IPS-11a (cell line): ENCODE measurements around the gene DUSP28.

Experiments
- H3K4me3 ChIP-seq: one replicate; pipeline ENCODE4 v1.5.1; 2013; ENCODE audit warnings: low read depth, low read length, control low read depth

Gene DUSP28

GRCh38 chr2:240584486-240585031 is 24.4 kb downstream of the DUSP28 start:
- H3K4me3 ChIP-seq: no peak overlapping the region

- peak overlapping the region; percentile 93 for H3K4me3 ChIP-seq
Measured at GRCh38 chr2:240585101-240585500, 24.9 kb downstream of the DUSP28 start.

GRCh38 chr2:240585681-240586197 is 25.6 kb downstream of the DUSP28 start:
- peak overlapping the region; percentile 93 for H3K4me3 ChIP-seq

- peak within 1 kb of the TSS; percentile 93 for H3K4me3 ChIP-seq
Measured at GRCh38 chr2:240586198-240586918, 26.2 kb downstream of the DUSP28 start, which contains the start of gene CAPN10. Gene CAPN10 (plus strand): TSS chr2:240586734. CDS start chr2:240586912, 178 bp downstream.

GRCh38 chr2:240586919-240587800 is 27.0 kb downstream of the DUSP28 start:
- peak overlapping the region; percentile 93 for H3K4me3 ChIP-seq

GRCh38 chr2:240588006-240588655 is 28.0 kb downstream of the DUSP28 start:
- no peak overlapping the region for H3K4me3 ChIP-seq

GRCh38 chr2:240588669-240589068 is 28.5 kb downstream of the DUSP28 start:
- no peak overlapping the region for H3K4me3 ChIP-seq

GRCh38 chr2:240589375-240589774 is 29.2 kb downstream of the DUSP28 start:
- H3K4me3 ChIP-seq: no peak overlapping the region

- H3K4me3 ChIP-seq: no peak overlapping the region
Measured at GRCh38 chr2:240589850-240590525, 29.8 kb downstream of the DUSP28 start.

- H3K4me3 ChIP-seq: no peak overlapping the region
Measured at GRCh38 chr2:240590681-240591111, 30.5 kb downstream of the DUSP28 start.

- no peak overlapping the region for H3K4me3 ChIP-seq
Measured at GRCh38 chr2:240591226-240591625, 31.1 kb downstream of the DUSP28 start.

GRCh38 chr2:240591784-240592183 is 31.6 kb downstream of the DUSP28 start:
- H3K4me3 ChIP-seq: no peak overlapping the region

GRCh38 chr2:240593026-240593702 is 33.0 kb downstream of the DUSP28 start:
- H3K4me3 ChIP-seq: no peak overlapping the region

GRCh38 chr2:240593703-240594451 is 33.7 kb downstream of the DUSP28 start:
- H3K4me3 ChIP-seq: no peak overlapping the region

- H3K4me3 ChIP-seq: no peak overlapping the region
Measured at GRCh38 chr2:240594511-240595380, 34.6 kb downstream of the DUSP28 start.

GRCh38 chr2:240595381-240596079 is 35.4 kb downstream of the DUSP28 start:
- no peak overlapping the region for H3K4me3 ChIP-seq

GRCh38 chr2:240596080-240596460 is 35.9 kb downstream of the DUSP28 start:
- H3K4me3 ChIP-seq: no peak overlapping the region
